Glutamatergic neuron (in vitro differentiated cells): ENCODE results near the gene TOP2B. TPM values are rescaled to one million over a fixed set of nuclear protein-coding genes. Genes with fewer than 3 reads are reported as not detected.

Source experiments
- DNase-seq: peaks from one replicate; pipeline ENCODE4 v3.0.0; 2022
- H3K27ac Mint-ChIP-seq: one replicate; pipeline ENCODE4 v1.8.0; 2020; ENCODE audit warnings: mild to moderate bottlenecking, mixed read lengths, inconsistent platforms; ENCODE audit not compliant: unreplicated experiment
- H3K27me3 Mint-ChIP-seq: one replicate; pipeline ENCODE4 v1.8.0; 2020; ENCODE audit warnings: mild to moderate bottlenecking, moderate library complexity, mixed read lengths, inconsistent platforms; ENCODE audit not compliant: unreplicated experiment
- H3K36me3 Mint-ChIP-seq: one replicate; pipeline ENCODE4 v1.8.0; 2020; ENCODE audit warnings: mild to moderate bottlenecking, mixed read lengths, inconsistent platforms; ENCODE audit not compliant: unreplicated experiment
- H3K4me1 Mint-ChIP-seq: one replicate; pipeline ENCODE4 v1.8.0; 2020; ENCODE audit warnings: mild to moderate bottlenecking, low read depth, mixed read lengths, inconsistent platforms; ENCODE audit not compliant: unreplicated experiment
- H3K4me3 Mint-ChIP-seq: one replicate; pipeline ENCODE4 v1.8.0; 2020; ENCODE audit warnings: mild to moderate bottlenecking, mixed read lengths, inconsistent platforms; ENCODE audit not compliant: unreplicated experiment
- H3K9me3 Mint-ChIP-seq: one replicate; pipeline ENCODE4 v1.8.0; 2020; ENCODE audit warnings: mild to moderate bottlenecking, moderate library complexity, mixed read lengths, inconsistent platforms; ENCODE audit not compliant: unreplicated experiment
- total RNA-seq: library from RNA; stranded (reverse); fragmentation: NEBNext Ultra II Directional; extraction: Animal tissue kit (Norgen Biotek cat#: 25700); gene quantifications from one replicate; pipeline ENCODE4 v1.2.1, GENCODE V29; 2021; ENCODE audit not compliant: unreplicated experiment
- TF ChIP-seq, protein P1 (sequence below): fragments of 200-600 bp; sonication (generic); IDR thresholded peaks from one replicate; pipeline ENCODE4 v1.5.0; 2021; ENCODE audit not compliant: partially characterized antibody, unreplicated experiment

Gene TOP2B
- total RNA-seq, 1 donor from 2014 or later, result 250 TPM

DNA sequence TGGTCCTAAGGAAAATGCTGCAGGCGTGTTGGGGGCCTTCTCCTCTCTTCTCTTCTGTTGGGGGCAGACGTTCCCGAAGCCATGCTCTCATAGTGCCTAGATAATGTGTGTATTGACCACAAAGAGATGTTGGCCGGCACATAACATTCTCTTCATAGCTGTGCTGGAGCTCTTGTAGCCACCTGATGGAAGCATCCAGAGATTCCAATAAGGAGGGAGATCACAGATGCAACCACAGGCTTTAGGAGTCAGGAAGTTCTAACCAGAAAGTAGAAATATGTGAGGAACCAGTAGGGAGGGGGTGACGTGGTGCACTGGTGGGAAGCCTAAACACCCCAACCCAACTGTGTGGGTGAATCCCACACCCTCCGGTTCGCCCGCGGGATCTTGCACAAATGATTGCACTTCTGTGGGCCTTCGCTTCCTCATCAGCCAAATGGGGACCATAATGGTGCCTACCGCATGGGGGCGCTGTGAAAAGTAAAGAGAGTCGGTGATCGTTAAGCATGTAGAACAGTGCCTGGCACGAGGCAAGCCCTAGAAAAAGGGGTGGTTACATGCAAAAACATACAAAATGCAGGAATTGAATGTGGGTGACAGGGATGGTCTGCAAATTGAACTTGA lies 87.8 kb downstream of the TOP2B start:
- no peak for DNase-seq
- peaks cover 7% of the 10 kb centered on the region for H3K4me1 Mint-ChIP-seq
- H3K36me3 Mint-ChIP-seq, result peaks cover 10% of the 10 kb centered on the region
- H3K4me3 Mint-ChIP-seq, result no peak overlapping the region
- TF ChIP-seq, protein P1, sequence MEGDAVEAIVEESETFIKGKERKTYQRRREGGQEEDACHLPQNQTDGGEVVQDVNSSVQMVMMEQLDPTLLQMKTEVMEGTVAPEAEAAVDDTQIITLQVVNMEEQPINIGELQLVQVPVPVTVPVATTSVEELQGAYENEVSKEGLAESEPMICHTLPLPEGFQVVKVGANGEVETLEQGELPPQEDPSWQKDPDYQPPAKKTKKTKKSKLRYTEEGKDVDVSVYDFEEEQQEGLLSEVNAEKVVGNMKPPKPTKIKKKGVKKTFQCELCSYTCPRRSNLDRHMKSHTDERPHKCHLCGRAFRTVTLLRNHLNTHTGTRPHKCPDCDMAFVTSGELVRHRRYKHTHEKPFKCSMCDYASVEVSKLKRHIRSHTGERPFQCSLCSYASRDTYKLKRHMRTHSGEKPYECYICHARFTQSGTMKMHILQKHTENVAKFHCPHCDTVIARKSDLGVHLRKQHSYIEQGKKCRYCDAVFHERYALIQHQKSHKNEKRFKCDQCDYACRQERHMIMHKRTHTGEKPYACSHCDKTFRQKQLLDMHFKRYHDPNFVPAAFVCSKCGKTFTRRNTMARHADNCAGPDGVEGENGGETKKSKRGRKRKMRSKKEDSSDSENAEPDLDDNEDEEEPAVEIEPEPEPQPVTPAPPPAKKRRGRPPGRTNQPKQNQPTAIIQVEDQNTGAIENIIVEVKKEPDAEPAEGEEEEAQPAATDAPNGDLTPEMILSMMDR, result peak; percentile 13
- H3K27me3 Mint-ChIP-seq, result peaks cover 4% of the 10 kb centered on the region
- peaks cover 1% of the 10 kb centered on the region for H3K9me3 Mint-ChIP-seq
- no peak overlapping the region for H3K27ac Mint-ChIP-seq

DNA sequence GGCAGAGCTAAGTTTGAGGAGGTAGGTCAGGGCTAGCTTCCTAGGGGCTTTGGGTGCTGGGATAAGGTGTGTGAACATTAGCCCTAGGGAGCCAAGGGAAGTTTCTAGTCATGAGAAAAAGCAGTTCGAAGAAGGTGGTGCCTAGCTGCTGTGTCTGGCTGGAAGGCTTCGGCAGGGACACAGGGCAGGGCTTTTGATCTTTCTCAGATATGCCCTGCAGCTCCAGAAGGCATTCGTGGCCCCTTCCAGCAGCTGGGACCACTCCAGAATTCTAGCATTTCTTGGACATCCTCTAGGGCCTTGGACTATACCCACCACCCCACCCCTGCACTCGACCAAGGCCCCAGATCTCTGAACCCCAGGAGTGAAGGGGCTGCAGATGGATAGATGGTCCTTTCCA lies 88.6 kb downstream of the TOP2B start:
- peaks cover 7% of the 10 kb centered on the region for H3K4me1 Mint-ChIP-seq
- no peaks in the 10 kb centered on the region for H3K9me3 Mint-ChIP-seq
- no peak overlapping the region for H3K27ac Mint-ChIP-seq
- no peak overlapping the region for H3K4me3 Mint-ChIP-seq
- TF ChIP-seq, protein P1, result no peak
- peaks cover 6% of the 10 kb centered on the region for H3K36me3 Mint-ChIP-seq
- H3K27me3 Mint-ChIP-seq, result peaks cover 2% of the 10 kb centered on the region
- no peak for DNase-seq

DNA sequence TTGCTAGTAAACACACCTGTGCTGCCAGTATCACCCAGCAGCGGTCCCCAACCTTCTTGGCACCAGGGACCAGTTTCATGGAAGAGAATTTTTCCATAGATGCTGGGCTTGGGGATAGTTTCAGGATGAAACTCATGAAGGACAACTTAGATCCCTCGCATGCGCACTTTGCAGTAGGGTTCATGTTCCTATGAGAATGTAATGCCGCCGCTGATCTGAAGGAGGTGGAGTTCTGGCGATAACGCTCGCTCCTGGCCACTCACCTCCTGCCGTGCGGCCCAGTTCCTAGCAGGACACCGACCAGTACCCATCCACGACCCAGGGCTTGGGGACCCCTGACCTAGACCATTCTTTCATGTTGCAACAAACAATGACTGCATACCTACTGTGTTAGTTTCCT lies 89.7 kb downstream of the TOP2B start:
- TF ChIP-seq, protein P1, result no peak
- Mint-ChIP-seq H3K4me3 (no peak overlapping the region), H3K9me3 (no peaks in the 10 kb centered on the region), H3K27me3 (peaks cover 2% of the 10 kb centered on the region), H3K36me3 (peaks cover 6% of the 10 kb centered on the region), H3K4me1 (peaks cover 12% of the 10 kb centered on the region), H3K27ac (no peak overlapping the region)
- no peak for DNase-seq

DNA sequence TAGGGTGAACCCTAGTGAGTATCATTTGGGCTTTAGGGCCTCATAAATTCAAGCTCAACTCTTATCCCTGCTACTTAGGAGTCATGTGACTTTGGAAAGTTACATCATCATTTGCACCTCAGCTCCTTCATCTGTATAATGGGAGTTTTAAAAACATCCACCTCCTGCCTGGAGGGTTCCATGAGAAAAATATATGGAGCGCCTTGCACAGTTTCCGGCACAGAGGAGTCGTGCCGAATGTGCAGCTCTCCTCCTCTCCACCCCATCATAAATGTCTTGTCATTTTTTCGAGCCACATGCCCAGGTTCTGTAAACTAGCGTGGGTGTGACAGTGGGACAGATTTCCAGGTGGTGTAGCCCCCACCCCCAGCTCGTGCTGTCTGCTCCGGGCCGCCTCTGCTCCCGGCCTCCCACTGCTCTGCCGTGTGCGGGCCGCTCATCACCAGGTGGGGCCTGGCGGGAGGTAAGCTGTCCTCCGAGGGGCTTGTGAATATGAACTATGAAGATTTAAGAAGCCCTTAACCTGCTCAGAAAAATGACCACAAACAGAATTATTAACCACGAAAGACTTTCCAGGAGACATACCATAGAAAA lies 90.4 kb downstream of the TOP2B start:
- H3K4me1 Mint-ChIP-seq, result peaks cover 16% of the 10 kb centered on the region
- H3K36me3 Mint-ChIP-seq, result peaks cover 6% of the 10 kb centered on the region
- TF ChIP-seq, protein P1, result no peak
- H3K9me3 Mint-ChIP-seq, result no peaks in the 10 kb centered on the region
- DNase-seq, result no peak
- H3K27ac Mint-ChIP-seq, result no peak overlapping the region
- H3K4me3 Mint-ChIP-seq, result no peak overlapping the region
- peaks cover 2% of the 10 kb centered on the region for H3K27me3 Mint-ChIP-seq
